Stimulated activated naive B cell treated with anti-CD40 and anti-IgM and Interleukin-4, amounts not matched to agents 10 μg/mL and 1 μg/mL and 100 μg/mL, for 72 hours (primary cell): ENCODE data around the gene ALDH3A1.

Source experiments
- ATAC-seq, 2 donors: fragments of 150-1000 bp; cut with Tn5 transposase; replicated peaks; 2 replicates each; pipeline ENCODE4 v1.10.0; 2021; ENCODE audit warnings: moderate library complexity in 1 of 2
- DNase-seq: peaks from one replicate; pipeline ENCODE4 v3.0.0; 2021
- H3K27ac Mint-ChIP-seq: one replicate; pipeline ENCODE4 v1.8.0; 2022; ENCODE audit warnings: mild to moderate bottlenecking, mixed read lengths
- H3K27me3 Mint-ChIP-seq, 2 donors: one replicate each; pipeline ENCODE4 v1.8.0; 2022; ENCODE audit warnings: mixed read lengths in 2 of 2
- H3K36me3 Mint-ChIP-seq, 2 donors: one replicate each; pipeline ENCODE4 v1.8.0; 2022; ENCODE audit warnings: mixed read lengths in 2 of 2, mild to moderate bottlenecking in 1 of 2
- H3K4me1 Mint-ChIP-seq, 2 donors: one replicate each; pipeline ENCODE4 v1.8.0; 2022; ENCODE audit warnings: mixed read lengths in 2 of 2, mild to moderate bottlenecking in 1 of 2
- H3K4me3 Mint-ChIP-seq, 2 donors: one replicate each; pipeline ENCODE4 v1.8.0; 2022; ENCODE audit warnings: mild to moderate bottlenecking in 2 of 2, mixed read lengths in 2 of 2, moderate library complexity in 1 of 2
- H3K9me3 Mint-ChIP-seq, 2 donors: one replicate each; pipeline ENCODE4 v1.8.0; 2022; ENCODE audit warnings: mixed read lengths in 2 of 2, mild to moderate bottlenecking in 1 of 2

The ALDH3A1 gene

DNA sequence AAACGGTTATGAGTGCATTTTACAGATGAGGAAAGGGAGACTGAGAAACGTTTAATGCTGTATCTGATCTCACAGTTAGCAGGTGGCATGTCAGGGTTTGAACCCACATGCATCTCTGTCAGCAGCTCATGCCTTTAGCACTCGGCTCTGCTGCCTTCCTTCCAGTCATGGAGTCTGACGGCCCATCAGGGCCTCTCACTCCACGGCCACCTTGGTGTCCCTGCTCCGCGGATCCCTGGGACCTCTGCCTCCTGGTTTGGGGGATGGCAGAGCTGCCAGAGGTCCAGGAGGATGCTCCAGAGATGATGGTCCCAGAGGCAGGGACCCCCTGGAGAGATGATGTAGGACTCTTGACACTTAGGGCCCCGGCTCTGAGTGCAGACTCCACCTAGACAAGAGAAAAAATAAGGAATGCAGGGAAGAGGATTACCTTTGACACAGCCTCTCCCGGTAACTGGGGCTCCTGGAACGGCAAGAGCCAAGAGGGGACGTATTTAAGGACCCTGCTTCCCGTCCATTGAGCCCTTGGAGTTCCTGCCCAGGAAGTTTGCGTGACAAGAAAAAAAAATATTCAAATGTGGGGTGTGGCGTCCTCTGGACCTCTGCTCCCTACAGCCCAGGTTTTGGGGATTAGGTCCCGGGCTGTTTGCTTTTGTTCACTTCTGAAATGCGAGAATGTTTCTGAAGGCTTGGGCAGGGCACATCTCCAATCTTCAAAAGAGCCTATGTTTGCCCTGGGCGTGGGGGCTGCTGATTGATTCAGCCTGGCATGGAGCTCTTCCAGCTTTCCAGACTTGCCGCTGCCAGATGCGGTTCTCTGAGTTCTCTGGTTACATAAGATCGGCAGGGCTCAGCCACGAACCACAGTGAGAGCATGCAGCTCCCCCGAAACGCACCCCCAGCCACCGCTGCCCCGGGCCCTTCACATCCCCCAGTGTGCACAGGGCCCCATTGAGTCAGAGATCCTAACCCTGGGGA is at the start of gene ALDH3A1:
Gene ALDH3A1 (minus strand): TSS at position 470 of the 978 bp plus-strand sequence. CDS start 3,169 bp downstream, outside the sequence.
- no peak for DNase-seq
- H3K9me3 Mint-ChIP-seq: no peaks in the 10 kb centered on the region

DNA sequence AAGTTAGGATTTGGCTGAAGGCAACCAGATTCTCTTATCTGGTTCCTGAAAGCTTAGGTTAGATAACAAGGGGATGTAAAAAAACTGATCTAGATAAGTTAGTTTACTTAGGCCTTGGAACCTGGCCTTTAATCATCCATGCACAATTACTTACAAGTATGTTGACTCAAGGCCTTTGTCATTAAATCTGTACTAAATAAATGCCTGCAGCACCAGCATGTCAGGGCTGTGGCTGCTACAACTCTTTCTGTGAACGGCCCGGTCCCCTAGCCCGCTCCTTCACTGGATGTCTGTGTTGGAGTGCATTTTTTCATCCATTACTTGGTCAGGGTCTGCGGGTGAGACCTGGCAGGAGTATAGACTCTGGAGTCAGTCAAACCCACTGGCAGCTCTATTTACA is 48.4 kb upstream of the ALDH3A1 start:
- ATAC-seq (no peak), DNase-seq (no peak)
- H3K9me3 Mint-ChIP-seq: peaks cover 15 to 16% of the 10 kb centered on the region in 2 donors
- H3K4me3 Mint-ChIP-seq: no peak overlapping the region
- no peaks in the 10 kb centered on the region for H3K27me3 Mint-ChIP-seq
- H3K4me1 Mint-ChIP-seq: no peaks in the 10 kb centered on the region
- no peak overlapping the region for H3K27ac Mint-ChIP-seq
- peaks cover 29 to 42% of the 10 kb centered on the region in 2 donors for H3K36me3 Mint-ChIP-seq

More for the DNA sequence above, at the start of gene ALDH3A1:
- Mint-ChIP-seq H3K4me1 (peaks cover 20 to 30% of the 10 kb centered on the region in 2 donors), H3K27me3 (peaks cover 29 to 57% of the 10 kb centered on the region in 2 donors), H3K36me3 (no peaks in the 10 kb centered on the region), H3K4me3 (no peak within 1 kb of the TSS), H3K27ac (no peak within 1 kb of the TSS)
- no peak for ATAC-seq

DNA sequence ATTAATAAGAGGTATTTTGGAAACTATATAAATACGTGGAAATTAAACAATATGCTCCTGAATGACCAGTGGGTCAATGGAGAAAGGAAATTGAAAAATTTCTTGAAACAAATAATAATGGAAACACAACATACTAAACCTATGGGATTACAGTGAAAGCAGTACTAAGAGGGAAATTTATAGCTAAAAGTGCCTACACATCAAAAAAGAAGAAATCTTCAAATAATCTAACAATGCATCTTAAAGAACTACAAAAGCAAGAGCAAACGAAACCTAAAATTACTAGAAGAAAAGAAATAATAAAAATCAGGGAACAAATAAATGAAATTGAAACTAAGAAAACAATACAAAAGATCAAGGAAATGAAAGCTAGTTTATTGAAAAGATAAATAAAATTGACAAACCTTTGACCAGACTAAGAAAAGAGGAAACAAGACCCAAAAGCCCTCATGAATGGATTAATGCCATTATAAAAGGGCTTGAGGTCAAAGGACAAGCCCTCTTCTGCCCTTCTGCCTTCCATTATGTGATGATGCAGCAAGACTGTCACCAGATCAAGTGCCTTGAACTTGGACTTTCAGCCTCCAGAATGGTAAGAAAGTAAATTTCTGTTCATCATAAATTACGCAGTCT is 43.9 kb upstream of the ALDH3A1 start:
- DNase-seq (no peak), ATAC-seq (no peak)
- Mint-ChIP-seq H3K4me3 (no peak overlapping the region), H3K27ac (no peak overlapping the region), H3K36me3 (peaks cover 30 to 43% of the 10 kb centered on the region in 2 donors), H3K4me1 (no peaks in the 10 kb centered on the region), H3K27me3 (no peaks in the 10 kb centered on the region), H3K9me3 (peaks cover 12 to 14% of the 10 kb centered on the region in 2 donors)

DNA sequence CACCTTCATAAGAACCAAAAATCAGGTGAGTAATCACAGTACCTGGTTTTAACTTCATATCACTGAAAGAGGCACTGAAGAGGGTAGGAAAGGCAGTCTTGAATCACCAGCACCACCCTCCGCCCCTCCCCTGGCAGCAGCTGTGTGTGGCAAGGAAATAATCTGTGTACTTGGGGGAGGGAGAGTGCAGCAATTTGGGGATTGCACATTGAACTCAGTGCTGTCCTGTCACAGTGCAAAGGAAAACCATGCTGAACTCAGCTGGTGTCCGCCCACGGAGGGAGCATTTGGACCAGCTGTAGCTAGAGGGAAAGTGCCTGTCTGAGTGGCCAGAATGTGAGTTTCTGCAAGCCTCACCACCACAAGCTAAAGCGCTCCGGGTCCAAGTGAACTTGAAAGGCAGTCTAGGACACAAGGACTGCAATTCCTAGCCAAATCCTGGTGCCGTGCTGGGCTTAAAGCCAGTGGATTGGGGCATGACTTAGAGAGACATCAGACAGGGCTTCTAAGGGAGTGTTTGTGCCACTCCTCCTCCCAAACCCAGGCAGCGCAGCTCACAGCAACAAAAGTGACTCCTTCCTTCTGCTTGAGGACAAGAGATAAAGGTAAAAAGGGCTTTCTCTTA is 39.7 kb upstream of the ALDH3A1 start:
- no peak for ATAC-seq
- Mint-ChIP-seq H3K9me3 (peaks cover 0 to under 1% of the 10 kb centered on the region in 2 donors), H3K4me1 (no peaks in the 10 kb centered on the region), H3K4me3 (no peak overlapping the region), H3K36me3 (peaks cover 9 to 17% of the 10 kb centered on the region in 2 donors), H3K27me3 (no peaks in the 10 kb centered on the region), H3K27ac (no peak overlapping the region)
- DNase-seq: no peak

DNA sequence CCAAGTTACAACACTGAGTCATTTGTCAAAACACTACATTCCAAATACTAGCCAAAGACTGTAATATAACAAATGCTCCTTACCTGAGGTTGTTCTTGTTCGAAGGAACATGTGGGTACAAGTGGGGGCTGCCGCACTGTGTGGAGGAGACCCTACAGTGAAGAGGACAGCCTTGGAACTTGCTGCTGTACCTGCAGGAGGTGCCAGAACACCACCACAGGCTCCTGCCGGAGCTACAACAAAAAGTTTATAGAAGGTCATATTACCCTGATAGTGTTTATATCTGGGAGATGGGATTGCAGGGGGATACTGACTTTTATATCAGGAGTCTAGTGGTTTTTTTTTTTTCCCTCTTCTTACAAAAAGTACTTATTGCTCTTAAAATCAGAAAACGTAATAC is 37.8 kb upstream of the ALDH3A1 start:
- no peaks in the 10 kb centered on the region for H3K9me3 Mint-ChIP-seq
- peaks cover 4 to 18% of the 10 kb centered on the region in 2 donors for H3K36me3 Mint-ChIP-seq
- DNase-seq (no peak), ATAC-seq (no peak)
- H3K27ac Mint-ChIP-seq: no peak overlapping the region
- H3K4me3 Mint-ChIP-seq: no peak overlapping the region
- H3K4me1 Mint-ChIP-seq: no peaks in the 10 kb centered on the region
- H3K27me3 Mint-ChIP-seq: no peaks in the 10 kb centered on the region

DNA sequence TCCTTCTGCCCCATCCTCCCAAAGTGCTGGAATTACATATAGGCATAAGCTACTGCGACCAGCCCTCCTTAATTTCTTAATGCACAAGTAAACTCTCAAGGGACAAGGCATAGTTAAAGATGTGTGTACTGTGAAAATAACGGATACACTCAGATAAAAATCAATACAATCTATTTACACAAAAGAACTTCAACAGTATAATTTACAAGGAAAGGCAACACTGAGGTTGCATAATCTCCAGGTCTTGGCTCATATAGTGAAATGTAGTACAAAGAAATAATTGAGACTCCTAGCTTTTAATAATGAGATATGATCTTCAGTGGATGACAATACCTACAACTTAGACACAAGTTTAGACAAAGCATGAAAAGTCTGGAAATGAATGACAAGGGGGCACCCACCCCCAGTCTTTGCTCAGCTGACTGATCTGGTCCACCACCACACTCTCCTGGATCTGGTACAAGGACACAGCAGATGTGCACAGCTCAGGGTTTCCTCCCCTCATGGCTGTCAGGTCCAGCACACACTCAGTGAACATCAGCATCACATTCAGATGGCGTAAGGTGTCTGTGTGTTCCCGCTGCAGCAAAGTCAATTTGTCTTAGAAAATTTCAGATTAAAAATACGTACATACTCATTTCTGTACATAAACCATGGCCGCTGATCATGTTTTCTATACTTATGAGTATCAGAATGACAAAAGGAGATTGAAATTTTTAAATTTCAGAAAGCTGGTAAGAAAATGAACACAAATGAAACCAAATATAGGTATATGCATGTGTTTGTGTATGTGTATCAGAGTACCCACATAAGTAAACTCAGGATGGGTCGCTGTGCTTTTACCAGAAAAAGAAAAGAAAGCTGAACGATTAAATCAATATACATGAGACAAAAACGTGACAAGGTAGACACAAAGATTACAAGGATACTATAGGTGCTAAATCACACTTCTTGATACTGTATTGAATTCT is 33.7 kb upstream of the ALDH3A1 start:
- H3K27me3 Mint-ChIP-seq: no peaks in the 10 kb centered on the region
- no peaks in the 10 kb centered on the region for H3K4me1 Mint-ChIP-seq
- no peak overlapping the region for H3K4me3 Mint-ChIP-seq
- H3K9me3 Mint-ChIP-seq: no peaks in the 10 kb centered on the region
- H3K27ac Mint-ChIP-seq: peak overlapping the region; percentile 11
- DNase-seq (no peak), ATAC-seq (no peak)
- H3K36me3 Mint-ChIP-seq: peaks cover 1 to 11% of the 10 kb centered on the region in 2 donors

DNA sequence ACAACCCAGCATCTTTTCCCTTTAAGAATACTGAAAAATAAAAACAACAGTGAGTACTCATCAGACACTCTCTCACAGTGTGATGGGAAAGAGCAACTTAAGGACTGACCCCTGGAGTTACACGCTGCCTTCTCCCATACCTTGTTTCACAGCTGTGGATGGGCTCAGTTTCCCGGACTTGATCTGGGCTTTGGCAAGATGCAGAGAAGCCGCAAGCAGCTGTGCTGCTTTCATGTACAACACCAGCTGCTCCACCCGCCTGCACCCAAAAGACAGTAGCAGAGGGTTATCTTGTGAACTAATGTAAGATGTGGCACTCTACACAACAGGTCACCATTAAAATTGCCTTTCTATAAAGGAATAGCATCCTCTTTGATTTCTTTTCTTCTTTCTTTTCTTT is 32.7 kb upstream of the ALDH3A1 start:
- Mint-ChIP-seq H3K27ac (no peak overlapping the region), H3K9me3 (no peaks in the 10 kb centered on the region), H3K4me1 (no peaks in the 10 kb centered on the region), H3K36me3 (peaks cover 1 to 10% of the 10 kb centered on the region in 2 donors), H3K4me3 (no peak overlapping the region), H3K27me3 (no peaks in the 10 kb centered on the region)
- ATAC-seq: no peak
- DNase-seq: no peak

DNA sequence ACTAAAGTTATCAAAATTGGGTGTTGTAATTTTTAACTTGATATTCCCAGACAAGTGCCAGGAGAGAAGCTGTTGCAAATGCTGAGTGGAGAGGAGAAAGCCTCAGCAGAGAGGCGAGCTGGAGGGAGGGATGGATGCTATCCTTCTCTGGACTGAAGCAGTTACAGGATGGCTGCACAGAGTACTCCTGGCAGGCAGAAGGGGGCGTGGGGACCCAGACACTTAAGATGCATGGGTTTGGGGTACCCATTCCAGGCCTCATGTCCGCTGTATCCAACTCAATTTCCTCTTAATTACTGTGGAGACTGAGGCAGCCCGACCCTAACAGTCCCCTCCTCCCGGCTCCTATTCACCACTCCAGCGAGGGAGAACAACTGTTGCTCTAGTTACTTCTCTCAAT is 25.4 kb upstream of the ALDH3A1 start:
- DNase-seq (no peak), ATAC-seq (no peak)
- Mint-ChIP-seq H3K9me3 (no peaks in the 10 kb centered on the region), H3K4me3 (no peak overlapping the region), H3K36me3 (peaks cover 0 to 1% of the 10 kb centered on the region in 2 donors), H3K27ac (no peak overlapping the region), H3K4me1 (no peaks in the 10 kb centered on the region), H3K27me3 (no peaks in the 10 kb centered on the region)

DNA sequence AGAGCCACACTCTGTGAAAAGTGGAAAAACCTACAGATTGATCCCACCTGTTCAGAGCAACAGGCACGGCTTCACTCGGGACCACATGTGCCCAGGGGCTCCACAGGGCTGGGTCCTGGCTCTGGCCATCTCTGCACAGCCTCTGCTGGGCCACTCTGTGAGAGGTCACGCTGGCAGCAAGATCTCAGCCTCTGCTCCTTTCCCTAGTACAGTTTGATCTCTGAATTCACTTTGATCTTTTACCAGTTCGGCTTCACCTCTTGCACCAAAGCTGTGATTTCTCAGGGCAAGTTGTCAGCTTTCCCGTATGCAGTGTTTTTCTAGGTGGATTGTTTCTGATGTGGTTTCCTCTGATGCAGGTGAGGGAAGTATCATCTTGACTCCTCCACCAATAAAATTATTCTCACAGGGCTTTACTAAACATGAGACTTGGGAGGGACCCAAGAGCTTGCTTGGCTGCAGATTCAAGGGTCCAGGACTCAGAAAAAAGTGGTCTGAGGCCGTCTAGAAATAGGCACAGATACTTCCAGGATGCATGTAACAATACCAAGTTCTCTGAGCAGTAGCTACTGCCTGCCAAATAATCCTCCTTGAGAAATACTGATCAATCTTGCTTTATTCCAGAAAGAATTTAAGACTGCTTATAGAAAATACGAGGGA is 24.0 kb upstream of the ALDH3A1 start:
- Mint-ChIP-seq H3K4me3 (no peak overlapping the region), H3K36me3 (peaks cover 0 to 1% of the 10 kb centered on the region in 2 donors), H3K27ac (no peak overlapping the region), H3K27me3 (peaks cover under 1% of the 10 kb centered on the region in 2 donors), H3K9me3 (no peaks in the 10 kb centered on the region), H3K4me1 (peaks cover under 1% of the 10 kb centered on the region in 2 donors)
- DNase-seq (no peak), ATAC-seq (no peak)

DNA sequence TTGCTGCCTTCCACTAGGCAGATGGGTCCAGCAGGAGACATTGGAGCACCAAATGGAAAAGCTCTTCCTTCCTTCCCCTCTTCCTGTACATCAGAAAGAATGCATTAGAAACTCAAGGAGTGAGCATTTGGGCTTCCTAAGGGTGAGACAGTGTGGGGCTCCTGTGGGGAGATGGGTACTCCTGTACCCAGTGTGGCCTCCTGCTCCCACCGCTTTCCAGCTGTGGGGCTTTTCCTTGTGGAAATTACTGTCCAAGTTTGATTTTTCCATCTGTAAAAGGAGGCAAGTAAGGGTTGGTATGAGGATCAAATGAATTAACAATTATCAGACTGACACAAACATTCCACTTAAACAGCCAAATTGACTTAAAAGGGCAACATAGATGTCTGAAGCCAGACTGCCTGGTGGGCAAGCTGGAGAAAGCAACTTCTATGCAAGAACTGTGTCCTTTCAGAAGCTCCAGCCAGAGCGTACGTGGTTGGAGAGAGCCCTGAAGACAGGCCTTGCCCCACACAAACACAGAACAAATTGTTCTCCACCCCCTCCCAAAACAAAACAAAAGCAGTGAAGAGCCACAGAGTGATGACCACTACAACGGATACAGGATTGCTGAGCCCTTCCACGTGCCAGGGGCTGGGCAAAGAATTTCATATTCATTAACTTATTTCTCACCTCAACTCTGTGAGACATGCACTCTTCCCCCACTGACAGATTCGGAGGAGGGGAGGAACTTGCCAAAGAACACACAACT is 23.1 kb upstream of the ALDH3A1 start:
- DNase-seq (no peak), ATAC-seq (no peak)
- no peaks in the 10 kb centered on the region for H3K9me3 Mint-ChIP-seq
- no peaks in the 10 kb centered on the region for H3K36me3 Mint-ChIP-seq
- H3K27me3 Mint-ChIP-seq: peaks cover 6 to 8% of the 10 kb centered on the region in 2 donors
- H3K27ac Mint-ChIP-seq: no peak overlapping the region
- H3K4me3 Mint-ChIP-seq: no peak overlapping the region
- peaks cover 4 to 8% of the 10 kb centered on the region in 2 donors for H3K4me1 Mint-ChIP-seq

DNA sequence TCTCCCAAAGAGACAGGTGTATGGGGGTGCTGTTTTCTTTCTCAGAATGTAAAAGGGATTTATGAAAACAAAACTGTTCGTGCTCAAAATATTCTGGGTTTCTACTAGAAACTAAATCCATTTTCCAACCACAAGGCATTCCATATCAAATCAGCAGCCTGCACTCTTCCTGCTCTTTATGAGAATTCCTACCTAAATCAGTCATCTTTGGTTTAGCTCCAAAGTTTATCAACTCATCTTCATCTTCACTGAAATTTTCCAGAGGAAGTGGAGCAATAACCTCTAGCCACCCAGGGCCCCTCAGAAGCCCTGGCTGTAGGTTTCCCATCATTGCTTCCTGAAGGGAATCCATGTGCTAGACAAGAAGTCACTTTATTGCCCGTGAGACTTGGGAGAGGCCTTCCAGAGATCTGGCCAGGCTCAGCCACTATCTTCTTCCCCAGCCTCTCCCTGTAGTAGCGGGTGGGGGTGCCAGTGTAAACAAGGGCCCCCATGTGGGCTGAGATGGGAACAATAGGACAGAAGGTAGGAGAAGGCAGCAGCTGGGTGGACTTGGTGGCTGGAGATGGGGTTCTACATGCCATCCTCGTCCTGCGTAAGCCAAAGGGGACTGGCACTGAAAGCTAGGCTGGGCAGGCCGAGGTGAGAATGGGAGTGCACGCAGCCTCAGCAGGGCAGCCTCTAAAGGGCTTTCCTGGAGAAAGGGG is 22.0 kb upstream of the ALDH3A1 start:
- Mint-ChIP-seq H3K27me3 (peaks cover 10 to 12% of the 10 kb centered on the region in 2 donors), H3K27ac (no peak overlapping the region), H3K36me3 (no peaks in the 10 kb centered on the region), H3K9me3 (no peaks in the 10 kb centered on the region), H3K4me3 (no peak overlapping the region), H3K4me1 (peaks cover 4 to 8% of the 10 kb centered on the region in 2 donors)
- no peak for ATAC-seq
- DNase-seq: no peak

DNA sequence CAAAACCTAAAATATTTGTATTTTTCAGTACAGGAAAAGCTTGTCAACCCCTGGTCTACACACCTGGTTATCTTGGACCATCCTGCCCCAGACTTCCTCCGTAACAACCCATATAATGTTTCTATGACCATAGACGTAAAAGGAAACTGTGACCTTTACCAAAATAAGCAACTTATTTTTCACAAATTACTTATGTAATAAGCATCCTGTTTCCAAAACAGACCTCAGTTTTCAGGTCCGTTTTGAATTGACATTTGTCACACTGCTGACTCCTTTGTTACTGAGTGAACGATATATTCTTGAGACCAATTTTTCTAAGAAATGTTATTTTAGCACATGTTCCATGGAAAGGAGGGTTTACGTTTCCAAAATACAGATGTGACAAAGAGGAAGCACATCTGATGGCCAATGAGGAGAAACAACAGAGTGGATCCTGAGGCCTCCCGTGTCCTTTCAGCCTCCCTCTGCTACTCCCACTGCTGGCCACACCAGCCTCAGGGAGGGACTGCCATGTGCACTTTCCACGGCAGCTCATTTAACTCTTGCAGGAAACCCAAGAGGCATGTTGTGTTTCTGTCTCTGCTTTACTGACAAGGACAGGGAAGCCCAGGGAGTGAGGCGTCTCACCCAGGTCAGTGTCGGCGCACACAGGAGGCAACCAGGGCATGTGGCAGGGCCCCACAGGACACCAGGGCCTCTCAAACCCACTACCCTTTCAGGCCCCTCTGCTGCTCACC is 20.1 kb upstream of the ALDH3A1 start:
- ATAC-seq (peak; percentile 46 to 60), DNase-seq (no peak)
- H3K27me3 Mint-ChIP-seq: peaks cover 12 to 23% of the 10 kb centered on the region in 2 donors
- H3K36me3 Mint-ChIP-seq: no peaks in the 10 kb centered on the region
- H3K27ac Mint-ChIP-seq: no peak overlapping the region
- peaks cover 4 to 8% of the 10 kb centered on the region in 2 donors for H3K4me1 Mint-ChIP-seq
- H3K4me3 Mint-ChIP-seq: no peak overlapping the region
- H3K9me3 Mint-ChIP-seq: no peaks in the 10 kb centered on the region
